GM12874 (cell line): ENCODE results near the gene GRIA4.

Experiments
- CTCF ChIP-seq: IDR thresholded peaks from 2 replicates; pipeline ENCODE4 v1.5.1; 2011; ENCODE audit warnings: low read depth, mild to moderate bottlenecking, control low read depth, low read length, moderate library complexity; ENCODE audit not compliant: insufficient read depth

GRIA4 gene

DNA sequence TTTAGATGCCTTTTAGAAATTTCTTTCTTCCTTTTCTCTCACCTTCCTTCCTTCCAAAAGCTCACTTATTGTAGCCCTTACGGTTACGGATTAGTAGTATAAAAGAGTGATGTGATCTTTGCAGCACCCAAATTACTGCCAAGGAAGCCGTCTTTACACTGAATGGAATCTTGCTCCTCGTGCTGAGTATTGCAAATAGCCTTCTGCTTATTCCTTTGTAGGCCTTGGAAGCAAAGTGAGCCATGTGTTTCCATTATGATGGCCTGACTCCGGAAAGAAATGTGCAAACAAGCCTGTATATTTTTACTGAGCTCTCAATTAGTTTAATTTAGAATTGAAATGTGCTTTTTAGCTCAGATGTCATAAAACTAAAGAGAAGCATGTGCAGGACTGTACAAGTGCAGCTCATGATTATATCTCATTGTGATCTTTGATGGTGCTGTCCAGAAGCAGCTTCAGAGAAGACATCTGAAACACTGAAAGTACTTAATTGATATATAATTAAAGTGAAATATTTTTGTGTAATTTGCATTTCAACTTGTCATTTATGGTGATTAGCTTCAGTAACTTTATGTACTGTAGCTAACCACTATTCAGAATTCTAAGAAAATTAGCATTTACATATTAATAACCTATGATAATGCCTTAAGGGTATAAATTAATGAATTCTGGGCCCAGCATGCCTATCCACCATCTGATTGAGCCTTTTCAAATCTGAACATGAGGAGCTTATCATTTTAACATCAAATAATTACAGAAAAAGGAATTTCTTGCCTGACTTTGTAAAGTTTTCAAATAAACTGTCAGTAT lies 129.3 kb downstream of the GRIA4 start:
- no peak for TF ChIP-seq CTCF

GRCh38 chr11:105740164-105740903 lies 130.5 kb downstream of the GRIA4 start:
- no peak for TF ChIP-seq CTCF

GRCh38 chr11:105741488-105742020 lies 131.7 kb downstream of the GRIA4 start:
- TF ChIP-seq CTCF = no peak

GRCh38 chr11:105754260-105754659 lies 144.4 kb downstream of the GRIA4 start:
- no peak for TF ChIP-seq CTCF

GRCh38 chr11:105754716-105755115 lies 144.8 kb downstream of the GRIA4 start:
- TF ChIP-seq CTCF = no peak

- no peak for TF ChIP-seq CTCF
These were observed 147.2 kb downstream of the GRIA4 start for GRCh38 chr11:105757107-105757506.

DNA sequence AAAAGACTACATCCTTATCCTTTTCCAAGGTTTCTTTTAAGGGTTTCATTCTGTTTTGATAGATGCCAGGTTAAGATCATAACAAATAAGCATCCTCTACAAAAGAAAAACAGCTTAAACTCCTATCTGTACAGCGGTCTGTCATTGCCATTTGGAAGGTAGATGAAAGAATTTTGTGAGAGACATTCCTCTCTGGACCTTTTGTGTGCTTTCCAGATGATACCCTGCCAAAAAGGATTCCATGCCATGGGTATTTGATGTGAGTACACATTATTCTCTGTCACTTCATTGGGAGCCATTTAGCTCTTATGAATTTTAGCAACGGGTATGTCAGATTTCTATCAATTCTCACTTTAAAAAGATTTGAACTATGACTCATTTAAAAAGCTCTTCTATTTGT lies 153.7 kb downstream of the GRIA4 start:
- no peak for TF ChIP-seq CTCF
